Hepatocyte (in vitro differentiated cells): ENCODE measurements around the gene TDRD1. TPM values are rescaled to one million over a fixed set of nuclear protein-coding genes. Genes with fewer than 3 reads are reported as not detected.

Experiments used
- DNase-seq: peaks from one replicate; pipeline ENCODE4 v3.0.0-alpha.2; 2016; ENCODE audit warnings: low spot score
- H2AFZ ChIP-seq: fragments of 200-600 bp; sonication (generic); 2 replicates; pipeline ENCODE4 v1.6.0; 2016; ENCODE audit warnings: antibody characterized with exemption, mild to moderate bottlenecking
- H3K27ac ChIP-seq: fragments of 200-600 bp; sonication (generic); 2 replicates; pipeline ENCODE4 v1.5.1; 2016; ENCODE audit warnings: mild to moderate bottlenecking
- H3K27me3 ChIP-seq: fragments of 200-600 bp; sonication (generic); 2 replicates; pipeline ENCODE4 v1.6.1; 2016
- H3K36me3 ChIP-seq: fragments of 200-600 bp; sonication (generic); replicated peaks from 2 replicates; pipeline ENCODE4 v1.5.1; 2016; ENCODE audit warnings: low read depth; ENCODE audit not compliant: insufficient read depth
- H3K4me1 ChIP-seq: fragments of 200-600 bp; sonication (generic); 2 replicates; pipeline ENCODE4 v1.5.1; 2016; ENCODE audit warnings: mild to moderate bottlenecking, moderate library complexity; ENCODE audit not compliant: insufficient read depth
- H3K4me2 ChIP-seq: fragments of 200-600 bp; sonication (generic); 2 replicates; pipeline ENCODE4 v1.6.0; 2016
- H3K4me3 ChIP-seq: fragments of 200-600 bp; sonication (generic); 2 replicates; pipeline ENCODE4 v1.5.1; 2016; ENCODE audit warnings: mild to moderate bottlenecking
- H3K79me2 ChIP-seq: fragments of 200-600 bp; sonication (generic); 2 replicates; pipeline ENCODE4 v1.6.0; 2017; ENCODE audit warnings: mild to moderate bottlenecking
- H3K9me2 ChIP-seq: fragments of 200-600 bp; sonication (generic); replicated peaks from 2 replicates; pipeline ENCODE4 v1.6.0; 2017; ENCODE audit warnings: mild to moderate bottlenecking; ENCODE audit not compliant: insufficient read depth
- H3K9me3 ChIP-seq: fragments of 200-600 bp; sonication (generic); 2 replicates; pipeline ENCODE4 v1.5.1; 2016; ENCODE audit warnings: low read depth, mild to moderate bottlenecking
- H4K20me1 ChIP-seq: fragments of 200-600 bp; sonication (generic); 2 replicates; pipeline ENCODE4 v1.6.0; 2016; ENCODE audit warnings: mild to moderate bottlenecking; ENCODE audit not compliant: insufficient read depth, poor library complexity, severe bottlenecking
- EZH2 ChIP-seq: fragments of 200-600 bp; sonication (generic); IDR thresholded peaks from 2 replicates; pipeline ENCODE4 v1.6.1; 2016; ENCODE audit warnings: antibody characterized with exemption, mild to moderate bottlenecking, borderline replicate concordance
- EZH2phosphoT487 ChIP-seq: fragments of 200-600 bp; sonication (generic); IDR thresholded peaks from one replicate; pipeline ENCODE4 v1.6.1; 2018; ENCODE audit warnings: antibody characterized with exemption, mild to moderate bottlenecking, low read depth, moderate library complexity; ENCODE audit not compliant: unreplicated experiment, severe bottlenecking
- WGBS: methylation state at CpG from one replicate; pipeline ENCODE4 v1.1.6; 2016; ENCODE audit warnings: low lambda C conversion rate; ENCODE audit errors: missing lambda C conversion rate; 5-methylcytosine and 5-hydroxymethylcytosine counted together
- polyA plus RNA-seq: library from polyadenylated mRNA; unstranded; fragments of >200 nt; fragmentation: Nextera tagmentation; extraction: Ambion mirVana; gene quantifications from 2 replicates; pipeline ENCODE4 v1.2.1, GENCODE V29; 2016
- total RNA-seq: library from RNA; depleted of rRNA; stranded (reverse); fragments of >200 nt; gene quantifications from 2 replicates; pipeline ENCODE4 v1.2.3, GENCODE V29; 2014
- TF ChIP-seq, protein P1 (sequence below): fragments of 200-600 bp; sonication (generic); IDR thresholded peaks from 2 replicates; pipeline ENCODE4 v1.5.1; 2016; ENCODE audit warnings: antibody characterized with exemption, mild to moderate bottlenecking; ENCODE audit not compliant: poor library complexity

TDRD1 gene
- total and polyA plus RNA-seq, 2 experiments from 2014 or later = not detected

DNA sequence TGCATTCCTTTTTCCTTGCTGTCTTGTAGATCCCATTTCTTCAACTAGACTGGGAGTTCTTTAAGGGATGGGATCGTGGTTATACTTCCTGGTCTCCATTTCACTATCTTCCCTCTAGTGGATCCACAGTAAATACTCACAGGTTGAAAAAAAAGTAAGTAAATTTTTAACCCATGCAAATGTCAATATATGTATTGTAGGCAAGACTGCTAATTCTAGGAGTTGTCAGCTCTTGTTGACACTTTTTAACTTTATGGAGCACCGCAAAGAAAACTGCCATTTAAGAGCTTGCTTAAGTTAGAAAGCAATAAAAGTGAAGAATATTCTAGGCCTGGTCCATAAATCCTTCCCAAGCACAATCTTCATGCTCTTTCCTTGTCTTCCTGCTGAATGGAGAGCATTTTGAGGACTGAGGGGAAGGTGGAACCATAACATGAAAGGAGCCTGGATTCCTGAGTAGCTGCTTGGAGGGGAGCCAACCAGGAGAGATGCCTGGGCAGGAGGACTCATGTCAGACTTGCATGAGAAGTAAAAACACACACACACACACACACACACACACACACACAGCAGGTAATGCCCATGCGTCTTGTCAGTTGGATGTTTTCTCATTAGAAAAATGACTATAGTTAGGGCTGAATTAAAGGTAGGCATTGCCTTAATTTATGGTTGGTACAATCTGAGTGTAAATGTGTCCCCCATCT is 92.1 kb downstream of the TDRD1 start:
- Histone ChIP-seq H3K79me2 (no peaks in the 10 kb centered on the region), H3K4me3 (no peak overlapping the region), H3K27ac (peak overlapping the region; percentile 73), H3K36me3 (no peaks in the 10 kb centered on the region), H2AFZ (peak overlapping the region; percentile 2), H4K20me1 (no peaks in the 10 kb centered on the region), H3K4me1 (peaks cover 9% of the 10 kb centered on the region), H3K9me3 (no peaks in the 10 kb centered on the region), H3K27me3 (no peaks in the 10 kb centered on the region), H3K9me2 (no peaks in the 10 kb centered on the region), H3K4me2 (peak overlapping the region; percentile 40)
- TF ChIP-seq EZH2 (no peak), EZH2phosphoT487 (no peak)
- TF ChIP-seq, protein P1, sequence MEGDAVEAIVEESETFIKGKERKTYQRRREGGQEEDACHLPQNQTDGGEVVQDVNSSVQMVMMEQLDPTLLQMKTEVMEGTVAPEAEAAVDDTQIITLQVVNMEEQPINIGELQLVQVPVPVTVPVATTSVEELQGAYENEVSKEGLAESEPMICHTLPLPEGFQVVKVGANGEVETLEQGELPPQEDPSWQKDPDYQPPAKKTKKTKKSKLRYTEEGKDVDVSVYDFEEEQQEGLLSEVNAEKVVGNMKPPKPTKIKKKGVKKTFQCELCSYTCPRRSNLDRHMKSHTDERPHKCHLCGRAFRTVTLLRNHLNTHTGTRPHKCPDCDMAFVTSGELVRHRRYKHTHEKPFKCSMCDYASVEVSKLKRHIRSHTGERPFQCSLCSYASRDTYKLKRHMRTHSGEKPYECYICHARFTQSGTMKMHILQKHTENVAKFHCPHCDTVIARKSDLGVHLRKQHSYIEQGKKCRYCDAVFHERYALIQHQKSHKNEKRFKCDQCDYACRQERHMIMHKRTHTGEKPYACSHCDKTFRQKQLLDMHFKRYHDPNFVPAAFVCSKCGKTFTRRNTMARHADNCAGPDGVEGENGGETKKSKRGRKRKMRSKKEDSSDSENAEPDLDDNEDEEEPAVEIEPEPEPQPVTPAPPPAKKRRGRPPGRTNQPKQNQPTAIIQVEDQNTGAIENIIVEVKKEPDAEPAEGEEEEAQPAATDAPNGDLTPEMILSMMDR = no peak
- peak; percentile 30 for DNase-seq
- 56% methylated on average over 3 of the region's 3 CpGs for WGBS

GRCh38 chr10:114271779-114272167 is 92.6 kb downstream of the TDRD1 start:
- no peaks in the 10 kb centered on the region for H4K20me1 ChIP-seq
- no peaks in the 10 kb centered on the region for H3K79me2 ChIP-seq
- H3K27ac ChIP-seq = peak overlapping the region; percentile 35
- no peaks in the 10 kb centered on the region for H3K9me3 ChIP-seq
- H3K27me3 ChIP-seq = no peaks in the 10 kb centered on the region
- H2AFZ ChIP-seq = no peak overlapping the region
- H3K9me2 ChIP-seq = no peaks in the 10 kb centered on the region
- H3K4me1 ChIP-seq = peaks cover 5% of the 10 kb centered on the region
- peak; percentile 44 for DNase-seq
- WGBS = 45% methylated on average over 4 of the region's 4 CpGs
- no peak overlapping the region for H3K4me3 ChIP-seq
- TF ChIP-seq EZH2phosphoT487 = no peak
- TF ChIP-seq, protein P1 = no peak
- TF ChIP-seq EZH2 = no peak
- no peaks in the 10 kb centered on the region for H3K36me3 ChIP-seq
- no peak overlapping the region for H3K4me2 ChIP-seq

GRCh38 chr10:114272696-114273095 is 93.5 kb downstream of the TDRD1 start:
- Histone ChIP-seq H3K9me2 (no peaks in the 10 kb centered on the region), H3K4me3 (no peak overlapping the region), H4K20me1 (no peaks in the 10 kb centered on the region), H3K27me3 (no peaks in the 10 kb centered on the region), H2AFZ (no peak overlapping the region), H3K9me3 (no peaks in the 10 kb centered on the region), H3K36me3 (no peaks in the 10 kb centered on the region), H3K4me2 (no peak overlapping the region), H3K4me1 (peaks cover 4% of the 10 kb centered on the region), H3K27ac (no peak overlapping the region), H3K79me2 (no peaks in the 10 kb centered on the region)
- no peak for DNase-seq
- TF ChIP-seq EZH2phosphoT487 (no peak), EZH2 (no peak)
- TF ChIP-seq, protein P1 = no peak
- WGBS = 91% methylated on average over 6 of the region's 6 CpGs
